Frontal cortex (tissue), 4 donors: ENCODE results near the gene GNAZ. TPM values are rescaled to one million over a fixed set of nuclear protein-coding genes. Genes with fewer than 3 reads are reported as not detected.

ENCODE experiments used
- DNase-seq, 2 donors: peaks; one replicate each; pipeline ENCODE4 v3.0.0; 2012; ENCODE audit warnings: low spot score in 2 of 2
- FAIRE-seq: peaks from 2 replicates; lab custom pipeline; 2012; peaks lifted over from hg19 to GRCh38; lab: Jason Lieb, UNC
- total RNA-seq: library from RNA; depleted of rRNA; stranded (reverse); fragments of >200 nt; gene quantifications from one replicate; pipeline ENCODE4 v1.2.3, GENCODE V29; 2014
- donor health status: control.
- donor health status: control.
- donor health status: control.

GNAZ gene
- total RNA-seq, 1 donor from 2014 or later: 183 TPM

GRCh38 chr22:23142546-23143105, 72.3 kb downstream of the GNAZ start:
- DNase-seq (no peak), FAIRE-seq (no peak)

- no peak for FAIRE-seq
Measured at GRCh38 chr22:23143119-23143518, 72.8 kb downstream of the GNAZ start.

GRCh38 chr22:23144432-23144831, 74.1 kb downstream of the GNAZ start:
- DNase-seq: no peak
- no peak for FAIRE-seq

More at GRCh38 chr22:23143119-23143518, 72.8 kb downstream of the GNAZ start:
- no peak for DNase-seq

GRCh38 chr22:23144932-23145877, 74.9 kb downstream of the GNAZ start, which contains the start of gene RAB36:
RAB36 (plus strand) TSS chr22:23145477; CDS start chr22:23146617, 1,140 bp downstream.
- no peak for FAIRE-seq
- peak; percentile 82 to 95 for DNase-seq

GRCh38 chr22:23145878-23146470, 75.7 kb downstream of the GNAZ start:
- DNase-seq (no peak), FAIRE-seq (no peak)

- DNase-seq (no peak), FAIRE-seq (no peak)
Measured at GRCh38 chr22:23146478-23147205, 76.3 kb downstream of the GNAZ start.

GRCh38 chr22:23147617-23148387, 77.5 kb downstream of the GNAZ start:
- DNase-seq (no peak), FAIRE-seq (no peak)

GRCh38 chr22:23149743-23150238, 79.5 kb downstream of the GNAZ start:
- FAIRE-seq: no peak

GRCh38 chr22:23150762-23151161, 80.4 kb downstream of the GNAZ start:
- FAIRE-seq (no peak), DNase-seq (no peak)

More at GRCh38 chr22:23149743-23150238, 79.5 kb downstream of the GNAZ start:
- DNase-seq: no peak

GRCh38 chr22:23151827-23152226, 81.5 kb downstream of the GNAZ start:
- no peak for DNase-seq

GRCh38 chr22:23152238-23153114, 82.2 kb downstream of the GNAZ start:
- FAIRE-seq (no peak), DNase-seq (no peak)

More at GRCh38 chr22:23151827-23152226, 81.5 kb downstream of the GNAZ start:
- no peak for FAIRE-seq

GRCh38 chr22:23153994-23154393, 83.7 kb downstream of the GNAZ start:
- FAIRE-seq: no peak
- no peak for DNase-seq

- DNase-seq: no peak
- FAIRE-seq: no peak
Measured at GRCh38 chr22:23154461-23154860, 84.1 kb downstream of the GNAZ start.

GRCh38 chr22:23155143-23155542, 84.8 kb downstream of the GNAZ start:
- DNase-seq (no peak), FAIRE-seq (no peak)

GRCh38 chr22:23155831-23156230, 85.5 kb downstream of the GNAZ start:
- DNase-seq (no peak), FAIRE-seq (no peak)

GRCh38 chr22:23156286-23156685, 86.0 kb downstream of the GNAZ start:
- FAIRE-seq: no peak
- DNase-seq: no peak

- FAIRE-seq (no peak), DNase-seq (no peak)
Measured at GRCh38 chr22:23157560-23158515, 87.5 kb downstream of the GNAZ start.
